HCT116 (cell line): Measurements from ENCODE around the gene TMEM129. TPM values are rescaled to one million over a fixed set of nuclear protein-coding genes. Genes with fewer than 3 reads are reported as not detected.
A peak's percentile ranks its signal among the peaks of the same experiment; 100 is the strongest.

Source experiments
- ATAC-seq: fragments of 200-7000 bp; cut with Tn5 transposase; 2 replicates; pipeline ENCODE4 v1.9.1; 2020; ENCODE audit warnings: mild to moderate bottlenecking, moderate library complexity
- BruUV-seq: library from RNA; stranded (reverse); fragments of 400-500 nt; replicated peaks from 2 replicates; lab custom pipeline; 2021; lab: Mats Ljungman, UMichigan
- CTCF ChIA-PET: fragments of 300-600 bp; sonication (Branson Sonifier 250); formaldehyde crosslinking; loops from one replicate; lab custom pipeline; 2021; ENCODE audit warnings: antibody characterized with exemption; lab: Charles Lee
- POLR2A ChIA-PET: fragments of 300-600, 350-600 bp; sonication (Branson Sonifier 250); formaldehyde crosslinking; loops from one replicate; lab custom pipeline; 2021; ENCODE audit warnings: antibody characterized with exemption; lab: Charles Lee
- RAD21 ChIA-PET, 2 experiments: fragments of 300-600 bp; sonication (Branson Sonifier 250); formaldehyde crosslinking; loops; one replicate each; lab custom pipeline; 2023; ENCODE audit warnings: low total read pairs in 2 of 2; ENCODE audit not compliant: uncharacterized antibody in 2 of 2, unreplicated experiment in 2 of 2, low non-redundant PET in 1 of 2; lab: Charles Lee
- DNase-seq: peaks from one replicate; pipeline ENCODE4 v3.0.0-alpha.2; 2010; ENCODE audit warnings: low read depth, low spot score
- H2AFZ ChIP-seq: fragments of 200-600 bp; shearing (Covaris generic), sonication (generic); 2 replicates; pipeline ENCODE4 v1.6.1; 2017; ENCODE audit warnings: low read depth, mixed run types, mixed read lengths, antibody characterized with exemption, low read length; ENCODE audit not compliant: poor library complexity, severe bottlenecking
- H3K27ac ChIP-seq: 2 replicates; pipeline ENCODE4 v1.5.1; 2012; ENCODE audit warnings: low read depth, low read length
- H3K27me3 ChIP-seq: fragments of 200-600 bp; sonication (generic); 2 replicates; pipeline ENCODE4 v1.6.1; 2016; ENCODE audit warnings: mixed run types, low read length, mixed read lengths; ENCODE audit not compliant: insufficient read depth
- H3K36me3 ChIP-seq, 2 experiments: fragments of 200-500 bp in 1 of 2; fragments of 200-600 bp in 1 of 2; sonication (Bioruptor generic) in 1 of 2; sonication (generic) in 1 of 2; 2 replicates each; pipeline versions ENCODE4 v1.5.1 to v1.6.1; 2014 to 2016; ENCODE audit warnings: low read length in 2 of 2, inconsistent platforms in 1 of 2, mixed read lengths in 1 of 2, mixed run types in 1 of 2; ENCODE audit not compliant: insufficient read depth in 2 of 2, control insufficient read depth in 1 of 2
- H3K4me1 ChIP-seq, 2 experiments: fragments of 200-600 bp in 1 of 2; sonication (generic) in 1 of 2; 2 replicates each; pipeline versions ENCODE4 v1.5.1 to v1.6.1; 2012 to 2017; ENCODE audit warnings: low read length in 2 of 2, inconsistent platforms in 1 of 2, mild to moderate bottlenecking in 1 of 2, mixed read lengths in 1 of 2, mixed run types in 1 of 2, moderate library complexity in 1 of 2; ENCODE audit not compliant: insufficient read depth in 2 of 2, control insufficient read depth in 1 of 2
- H3K4me2 ChIP-seq: fragments of 200-600 bp; sonication (generic); 2 replicates; pipeline ENCODE4 v1.6.1; 2017; ENCODE audit warnings: mixed run types, low read length, mixed read lengths
- H3K4me3 ChIP-seq, 2 experiments: fragments of 200-600 bp in 1 of 2; sonication (generic) in 1 of 2; replicated peaks in 1 of 2; 2 replicates each; pipeline ENCODE4 v1.5.1; 2011 to 2016; ENCODE audit warnings: low read length in 2 of 2, control low read depth in 1 of 2, low read depth in 1 of 2, mild to moderate bottlenecking in 1 of 2, mixed read lengths in 1 of 2, mixed run types in 1 of 2
- H3K79me2 ChIP-seq: fragments of 200-600 bp; sonication (generic); 2 replicates; pipeline ENCODE4 v1.6.1; 2017; ENCODE audit warnings: mild to moderate bottlenecking, mixed run types, low read length, moderate library complexity, mixed read lengths; ENCODE audit not compliant: insufficient read depth
- H3K9ac ChIP-seq: fragments of 200-600 bp; sonication (generic); 2 replicates; pipeline ENCODE4 v1.6.1; 2016; ENCODE audit warnings: low read length, mixed read lengths
- H3K9me2 ChIP-seq: fragments of 200-600 bp; sonication (generic), shearing (Covaris generic); 2 replicates; pipeline ENCODE4 v1.6.1; 2017; ENCODE audit warnings: mixed run types, mild to moderate bottlenecking, moderate library complexity; ENCODE audit not compliant: insufficient read depth
- H3K9me3 ChIP-seq, 2 experiments: fragments of 200-500 bp in 1 of 2; fragments of 200-600 bp in 1 of 2; sonication (Bioruptor generic) in 1 of 2; sonication (generic) in 1 of 2; 2 replicates each; pipeline ENCODE4 v1.6.1; 2014 to 2017; ENCODE audit warnings: low read length in 2 of 2, mixed read lengths in 2 of 2, inconsistent platforms in 1 of 2, low read depth in 1 of 2, mild to moderate bottlenecking in 1 of 2, mixed run types in 1 of 2, moderate library complexity in 1 of 2; ENCODE audit not compliant: control insufficient read depth in 1 of 2, insufficient read depth in 1 of 2
- H4K20me1 ChIP-seq: fragments of 200-600 bp; sonication (generic), shearing (Covaris generic); 2 replicates; pipeline ENCODE4 v1.6.1; 2017; ENCODE audit warnings: mixed run types, mild to moderate bottlenecking, moderate library complexity; ENCODE audit not compliant: insufficient read depth
- CBX3 ChIP-seq: IDR thresholded peaks from 2 replicates; pipeline ENCODE4 v1.6.1; 2012; ENCODE audit warnings: low read depth
- CEBPB ChIP-seq: IDR thresholded peaks from 2 replicates; pipeline ENCODE4 v1.6.1; 2012; ENCODE audit warnings: low read depth
- EGR1 ChIP-seq: IDR thresholded peaks from 2 replicates; pipeline ENCODE4 v1.6.1; 2012; ENCODE audit warnings: low read depth
- EZH2 ChIP-seq: fragments of 200-600 bp; sonication (generic); IDR thresholded peaks from 2 replicates; pipeline ENCODE4 v1.6.1; 2017; ENCODE audit warnings: antibody characterized with exemption, mixed run types
- JUND ChIP-seq: IDR thresholded peaks from 2 replicates; pipeline ENCODE4 v1.6.1; 2012
- POLR2A ChIP-seq: IDR thresholded peaks from 2 replicates; pipeline ENCODE4 v1.7.0; 2011; ENCODE audit warnings: borderline replicate concordance; ENCODE audit not compliant: insufficient read depth, insufficient read length; ENCODE audit errors: extremely low read depth
- POLR2AphosphoS5 ChIP-seq: IDR thresholded peaks from 2 replicates; pipeline ENCODE4 v1.6.1; 2011; ENCODE audit warnings: mild to moderate bottlenecking, low read depth, low read length, moderate library complexity
- TCF7L2 ChIP-seq: IDR thresholded peaks from 2 replicates; pipeline ENCODE4 v1.7.0; 2011; ENCODE audit warnings: borderline replicate concordance, inconsistent platforms; ENCODE audit not compliant: insufficient read depth, insufficient read length; ENCODE audit errors: extremely low read depth
- ZFX ChIP-seq: fragments of 450-650 bp; IDR thresholded peaks from 2 replicates; pipeline ENCODE4 v1.6.1; 2017
- intact Hi-C: fragments of 100-400 bp; cut with micrococcal nuclease; formaldehyde crosslinking; loops from 2 replicates; pipeline ENCODE4 v1.10.0; 2022
- total RNA-seq: library from RNA; stranded (reverse); gene quantifications from one replicate; pipeline ENCODE4 v1.2.1, GENCODE V29; 2021; ENCODE audit not compliant: unreplicated experiment
- TF ChIP-seq, protein P1 (sequence below): IDR thresholded peaks from 2 replicates; pipeline ENCODE4 v1.6.1; 2011; ENCODE audit warnings: mild to moderate bottlenecking, low read length, moderate library complexity; ENCODE audit not compliant: insufficient replicate concordance; ENCODE audit errors: extremely low read depth
- TF ChIP-seq, protein P2 (sequence below), 3 experiments: fragments of 200-600 bp in 1 of 3; sonication (generic) in 1 of 3; IDR thresholded peaks in 2 of 3; conservative IDR thresholded peaks in 1 of 3; 2 replicates each; pipeline ENCODE4 v1.5.1; 2012 to 2017; ENCODE audit warnings: low read depth in 2 of 3, low read length in 2 of 3, antibody characterized with exemption in 1 of 3, borderline replicate concordance in 1 of 3, control low read depth in 1 of 3, mild to moderate bottlenecking in 1 of 3, mixed read lengths in 1 of 3, mixed run types in 1 of 3, moderate library complexity in 1 of 3; ENCODE audit not compliant: insufficient read depth in 1 of 3

TMEM129 gene
- total RNA-seq, 1 experiment from 2014 or later = 29.4 TPM

DNA sequence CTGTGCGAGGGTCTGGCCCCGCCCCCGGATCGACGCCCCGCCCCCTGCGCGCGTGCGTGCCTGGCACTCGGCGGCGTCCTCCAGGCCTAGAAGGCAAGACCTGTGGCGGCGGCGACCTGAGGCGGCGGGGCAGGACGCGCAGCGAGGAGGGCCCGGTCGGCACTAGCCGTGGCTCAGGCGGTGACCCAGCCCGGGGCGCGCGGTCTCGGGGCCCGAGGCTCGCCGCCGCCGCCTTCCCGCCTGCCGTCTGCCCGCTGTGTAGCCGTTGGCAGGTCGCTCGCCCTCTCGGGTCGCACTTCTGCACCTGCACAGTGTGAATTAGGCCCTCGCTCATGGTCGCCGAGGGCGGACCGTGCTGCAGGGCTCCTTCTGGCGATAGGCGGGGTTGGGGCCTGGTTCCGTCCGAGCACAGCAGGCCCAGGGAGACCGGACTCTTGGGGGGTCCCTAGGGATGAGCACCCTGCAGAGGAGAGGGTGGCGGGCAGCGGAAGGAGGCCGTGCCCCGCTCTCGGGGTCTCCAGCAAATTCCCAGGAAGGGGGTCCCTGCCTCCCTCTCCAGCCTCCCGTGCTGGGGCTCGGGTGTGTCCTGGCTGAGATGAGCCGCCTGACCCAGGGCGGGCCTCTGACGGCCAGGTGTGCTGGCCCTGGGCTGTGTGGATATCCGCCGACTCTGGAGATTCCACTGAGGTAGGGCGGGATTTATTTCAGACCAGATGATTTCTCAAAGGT is 36.5 kb downstream of the TMEM129 start:
- no peaks in the 10 kb centered on the region for H3K9me3 ChIP-seq
- peak; percentile 51 for ATAC-seq
- RAD21 ChIA-PET = no interaction called here
- H3K9me2 ChIP-seq = no peaks in the 10 kb centered on the region
- POLR2A ChIA-PET = interaction anchor here (1.1 kb wide), 1 partner anchor 9 kb away, joined by 3 read pairs; no protein-coding TSS in a partner anchor
- TF ChIP-seq POLR2AphosphoS5 (peak; percentile 77), POLR2A (no peak), ZFX (peak; percentile 60; the same call in 1 of the 2 replicates), EGR1 (no peak)
- H4K20me1 ChIP-seq = no peaks in the 10 kb centered on the region
- H3K27ac ChIP-seq = peak overlapping the region; percentile 70; the same call in 1 of the 2 replicates
- no TSS peak for BruUV-seq
- peaks cover 8 to 23% of the 10 kb centered on the region in 2 experiments; a peak in 3 of 4 replicates for H3K4me1 ChIP-seq
- intact Hi-C loops = no loop called here
- DNase-seq = no peak
- no peaks in the 10 kb centered on the region for H3K27me3 ChIP-seq
- peak overlapping the region; percentile 53 to 63 for H3K4me3 ChIP-seq
- H3K9ac ChIP-seq = peak overlapping the region; percentile 67
- no peaks in the 10 kb centered on the region for H3K79me2 ChIP-seq
- no peaks in the 10 kb centered on the region for H3K36me3 ChIP-seq
- H2AFZ ChIP-seq = no peak overlapping the region
- CTCF ChIA-PET = no interaction called here
- H3K4me2 ChIP-seq = peak overlapping the region; percentile 90

DNA sequence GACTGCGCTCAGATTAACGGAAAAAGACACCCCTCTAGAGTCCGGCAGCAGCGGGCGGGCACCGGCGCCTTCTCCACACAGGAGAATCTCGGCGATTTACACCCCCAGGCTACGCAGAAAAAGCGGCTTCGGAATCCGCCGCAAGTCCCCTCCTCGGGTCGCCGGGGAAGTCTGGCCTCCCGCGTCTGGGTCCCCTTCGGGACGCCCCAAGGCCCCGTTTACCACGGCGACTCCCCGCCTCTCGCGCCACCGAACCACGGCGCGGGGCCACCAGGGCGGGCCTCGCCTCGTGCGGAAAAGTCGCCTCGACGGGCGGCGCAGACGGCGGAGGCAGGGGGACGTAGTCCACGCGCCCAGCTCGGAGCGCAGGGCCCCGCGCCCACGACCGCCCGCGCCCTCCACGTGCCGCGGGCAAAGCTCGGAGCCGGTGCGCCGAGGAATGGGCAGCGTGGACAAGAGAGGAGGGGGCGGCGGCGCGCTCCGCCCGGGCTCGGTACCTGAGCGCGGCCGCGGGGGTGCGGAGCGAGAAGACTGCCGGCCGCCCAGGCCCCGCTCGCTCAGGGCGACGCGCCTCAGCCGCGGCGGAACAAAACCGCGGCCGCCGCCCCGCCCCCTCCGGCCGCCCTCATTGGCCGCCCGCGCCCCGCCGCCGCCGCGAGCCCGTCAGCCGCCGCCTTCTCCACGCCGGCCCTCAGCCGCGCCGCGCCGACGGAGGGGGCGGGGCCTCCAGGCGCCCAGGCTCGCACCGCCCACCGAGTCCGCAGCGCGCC is 37.2 kb downstream of the TMEM129 start, which contains the start of gene FAM53A:
FAM53A (minus strand) TSS at position 578 of the 770 bp plus-strand sequence. CDS start 15,572 bp downstream, outside the sequence.
- intact Hi-C loops = no loop called here
- H3K9me2 ChIP-seq = no peaks in the 10 kb centered on the region
- POLR2A ChIA-PET = interaction anchor here (1.1 kb wide), 1 partner anchor 10 kb away, joined by 3 read pairs; no protein-coding TSS in a partner anchor
- peak within 1 kb of the TSS; percentile 67 for H3K9ac ChIP-seq
- peak within 1 kb of the TSS; percentile 70; the same call in 1 of the 2 replicates for H3K27ac ChIP-seq
- CTCF ChIA-PET = interaction anchor here (1.8 kb wide), 1 partner anchor 9 kb away, joined by 6 read pairs; no protein-coding TSS in a partner anchor
- H4K20me1 ChIP-seq = no peaks in the 10 kb centered on the region
- H3K4me1 ChIP-seq = peaks cover 8 to 23% of the 10 kb centered on the region in 2 experiments; a peak in 3 of 4 replicates
- no peaks in the 10 kb centered on the region for H3K27me3 ChIP-seq
- no peaks in the 10 kb centered on the region for H3K9me3 ChIP-seq
- peak within 1 kb of the TSS; percentile 90 for H3K4me2 ChIP-seq
- ATAC-seq (peak; percentile 96), DNase-seq (peak; percentile 57)
- RAD21 ChIA-PET = no interaction called here
- BruUV-seq = no TSS peak
- H3K79me2 ChIP-seq = no peaks in the 10 kb centered on the region
- no peak within 1 kb of the TSS for H2AFZ ChIP-seq
- peak within 1 kb of the TSS; percentile 53 to 63 for H3K4me3 ChIP-seq
- H3K36me3 ChIP-seq = no peaks in the 10 kb centered on the region
- TF ChIP-seq EZH2 = no peak
- TF ChIP-seq, protein P1, sequence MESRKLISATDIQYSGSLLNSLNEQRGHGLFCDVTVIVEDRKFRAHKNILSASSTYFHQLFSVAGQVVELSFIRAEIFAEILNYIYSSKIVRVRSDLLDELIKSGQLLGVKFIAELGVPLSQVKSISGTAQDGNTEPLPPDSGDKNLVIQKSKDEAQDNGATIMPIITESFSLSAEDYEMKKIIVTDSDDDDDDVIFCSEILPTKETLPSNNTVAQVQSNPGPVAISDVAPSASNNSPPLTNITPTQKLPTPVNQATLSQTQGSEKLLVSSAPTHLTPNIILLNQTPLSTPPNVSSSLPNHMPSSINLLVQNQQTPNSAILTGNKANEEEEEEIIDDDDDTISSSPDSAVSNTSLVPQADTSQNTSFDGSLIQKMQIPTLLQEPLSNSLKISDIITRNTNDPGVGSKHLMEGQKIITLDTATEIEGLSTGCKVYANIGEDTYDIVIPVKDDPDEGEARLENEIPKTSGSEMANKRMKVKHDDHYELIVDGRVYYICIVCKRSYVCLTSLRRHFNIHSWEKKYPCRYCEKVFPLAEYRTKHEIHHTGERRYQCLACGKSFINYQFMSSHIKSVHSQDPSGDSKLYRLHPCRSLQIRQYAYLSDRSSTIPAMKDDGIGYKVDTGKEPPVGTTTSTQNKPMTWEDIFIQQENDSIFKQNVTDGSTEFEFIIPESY = no peak
- TF ChIP-seq CEBPB = no peak
- TF ChIP-seq POLR2AphosphoS5 = peak; percentile 43; the same call in 1 of the 2 replicates
- peak; percentile 56 for TF ChIP-seq TCF7L2
- TF ChIP-seq, protein P2, sequence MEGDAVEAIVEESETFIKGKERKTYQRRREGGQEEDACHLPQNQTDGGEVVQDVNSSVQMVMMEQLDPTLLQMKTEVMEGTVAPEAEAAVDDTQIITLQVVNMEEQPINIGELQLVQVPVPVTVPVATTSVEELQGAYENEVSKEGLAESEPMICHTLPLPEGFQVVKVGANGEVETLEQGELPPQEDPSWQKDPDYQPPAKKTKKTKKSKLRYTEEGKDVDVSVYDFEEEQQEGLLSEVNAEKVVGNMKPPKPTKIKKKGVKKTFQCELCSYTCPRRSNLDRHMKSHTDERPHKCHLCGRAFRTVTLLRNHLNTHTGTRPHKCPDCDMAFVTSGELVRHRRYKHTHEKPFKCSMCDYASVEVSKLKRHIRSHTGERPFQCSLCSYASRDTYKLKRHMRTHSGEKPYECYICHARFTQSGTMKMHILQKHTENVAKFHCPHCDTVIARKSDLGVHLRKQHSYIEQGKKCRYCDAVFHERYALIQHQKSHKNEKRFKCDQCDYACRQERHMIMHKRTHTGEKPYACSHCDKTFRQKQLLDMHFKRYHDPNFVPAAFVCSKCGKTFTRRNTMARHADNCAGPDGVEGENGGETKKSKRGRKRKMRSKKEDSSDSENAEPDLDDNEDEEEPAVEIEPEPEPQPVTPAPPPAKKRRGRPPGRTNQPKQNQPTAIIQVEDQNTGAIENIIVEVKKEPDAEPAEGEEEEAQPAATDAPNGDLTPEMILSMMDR (IDR thresholded peaks at IDR 0.05 in 2 of 3, conservative IDR thresholded peaks at IDR 0.05 in 1 of 3; ENCODE audit: borderline replicate concordance in 1 of 3, insufficient read depth in 1 of 3, low read depth in 2 of 3, low read length in 2 of 3) = no peak
- TF ChIP-seq CBX3 = no peak
- TF ChIP-seq JUND = no peak
